Measurements from ENCODE around the gene NCKAP5.

DNA sequence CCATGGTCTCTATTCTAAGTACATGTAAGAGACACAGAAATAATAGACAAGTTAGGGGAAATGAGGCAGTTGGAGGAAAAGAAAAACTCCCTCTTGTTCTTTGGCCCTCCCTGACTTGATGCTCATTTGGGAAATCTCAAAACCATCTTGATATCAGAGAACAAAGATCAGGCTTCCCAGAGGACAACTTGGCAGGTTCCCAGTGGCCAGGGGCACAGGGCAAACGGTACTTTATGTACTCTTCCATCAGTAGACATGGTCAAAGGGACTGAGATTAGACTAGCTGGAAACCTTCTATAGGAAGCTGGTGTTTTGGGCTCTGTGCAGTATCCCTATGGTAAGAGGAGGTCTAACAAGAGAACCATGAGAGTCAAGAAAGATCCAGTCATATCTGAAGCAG is 56.6 kb downstream of the NCKAP5 start:
- TF ChIP-seq, protein P1, sequence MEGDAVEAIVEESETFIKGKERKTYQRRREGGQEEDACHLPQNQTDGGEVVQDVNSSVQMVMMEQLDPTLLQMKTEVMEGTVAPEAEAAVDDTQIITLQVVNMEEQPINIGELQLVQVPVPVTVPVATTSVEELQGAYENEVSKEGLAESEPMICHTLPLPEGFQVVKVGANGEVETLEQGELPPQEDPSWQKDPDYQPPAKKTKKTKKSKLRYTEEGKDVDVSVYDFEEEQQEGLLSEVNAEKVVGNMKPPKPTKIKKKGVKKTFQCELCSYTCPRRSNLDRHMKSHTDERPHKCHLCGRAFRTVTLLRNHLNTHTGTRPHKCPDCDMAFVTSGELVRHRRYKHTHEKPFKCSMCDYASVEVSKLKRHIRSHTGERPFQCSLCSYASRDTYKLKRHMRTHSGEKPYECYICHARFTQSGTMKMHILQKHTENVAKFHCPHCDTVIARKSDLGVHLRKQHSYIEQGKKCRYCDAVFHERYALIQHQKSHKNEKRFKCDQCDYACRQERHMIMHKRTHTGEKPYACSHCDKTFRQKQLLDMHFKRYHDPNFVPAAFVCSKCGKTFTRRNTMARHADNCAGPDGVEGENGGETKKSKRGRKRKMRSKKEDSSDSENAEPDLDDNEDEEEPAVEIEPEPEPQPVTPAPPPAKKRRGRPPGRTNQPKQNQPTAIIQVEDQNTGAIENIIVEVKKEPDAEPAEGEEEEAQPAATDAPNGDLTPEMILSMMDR (IDR thresholded peaks at IDR 0.05; ENCODE audit: low read length): no peak
- no peak for TF ChIP-seq EZH2 (IDR thresholded peaks at IDR 0.05; ENCODE audit: borderline replicate concordance, low read length)
